NCI-H510A treated with DMSO at 0.1 percent for 48 hours (cell line): ENCODE measurements around the gene FAM156A.
"Not testable (repeated sequence)": the region's sequence is repeated elsewhere in the genome, so short reads cannot be mapped to it uniquely, and the experiment has no call there.

Source experiments
- DNase-seq: peaks from one replicate; lab custom pipeline; 2025; lab: John Stamatoyannopoulos, UW

Gene FAM156A

GRCh38 chrX:52905531-52905930, 52.8 kb downstream of the FAM156A start:
- not testable (repeated sequence) for DNase-seq
